Spleen (tissue), 11 donors: ENCODE measurements around the gene OR6N1. TPM values are rescaled to one million over a fixed set of nuclear protein-coding genes. Genes with fewer than 3 reads are reported as not detected.

Source experiments
- DNase-seq: peaks from one replicate; pipeline ENCODE4 v3.0.0-alpha.2; 2020
- H3K27ac ChIP-seq, 8 donors: fragments of 200-600 bp; sonication (generic) in 7 of 8; 1 replicate in 4 of 8; 2 replicates in 4 of 8; pipeline versions ENCODE4 v1.5.0 to v1.8.0; 2016 to 2021; ENCODE audit warnings: inconsistent platforms in 4 of 8, mild to moderate bottlenecking in 4 of 8, moderate library complexity in 1 of 8
- H3K27me3 ChIP-seq, 7 donors: fragments of 200-600 bp; sonication (generic) in 6 of 7; replicated peaks in 1 of 7; 1 replicate in 4 of 7; 2 replicates in 3 of 7; pipeline versions ENCODE4 v1.5.0 to v1.8.0; 2016 to 2021; ENCODE audit warnings: inconsistent platforms in 3 of 7, mild to moderate bottlenecking in 1 of 7
- H3K36me3 ChIP-seq, 6 donors: fragments of 200-600 bp; sonication (generic) in 5 of 6; 1 replicate in 4 of 6; 2 replicates in 2 of 6; pipeline versions ENCODE4 v1.5.0 to v1.8.0; 2016 to 2021; ENCODE audit warnings: inconsistent platforms in 2 of 6
- H3K4me1 ChIP-seq, 6 donors: fragments of 200-600 bp; sonication (generic) in 5 of 6; 1 replicate in 3 of 6; 2 replicates in 3 of 6; pipeline versions ENCODE4 v1.5.0 to v1.8.0; 2016 to 2021; ENCODE audit warnings: inconsistent platforms in 3 of 6
- H3K4me3 ChIP-seq, 8 donors: fragments of 200-600 bp; sonication (generic) in 7 of 8; 1 replicate in 4 of 8; 2 replicates in 4 of 8; pipeline versions ENCODE4 v1.5.0 to v1.8.0; 2016 to 2021; ENCODE audit warnings: inconsistent platforms in 4 of 8, mild to moderate bottlenecking in 4 of 8, moderate library complexity in 2 of 8
- H3K9me3 ChIP-seq, 8 donors: fragments of 200-600 bp; sonication (generic) in 7 of 8; 1 replicate in 4 of 8; 2 replicates in 4 of 8; pipeline versions ENCODE4 v1.5.0 to v1.8.0; 2016 to 2021; ENCODE audit warnings: inconsistent platforms in 4 of 8
- CTCF ChIP-seq, 11 experiments: fragments of 200-600 bp in 7 of 11; fragments of 450-650 bp in 4 of 11; sonication (generic) in 4 of 11; IDR thresholded peaks in 8 of 11; conservative IDR thresholded peaks in 3 of 11; 1 replicate in 7 of 11; 2 replicates in 4 of 11; pipeline versions ENCODE4 v1.4.0 to v1.8.0; 2016 to 2021; ENCODE audit warnings: antibody characterized with exemption in 11 of 11, inconsistent platforms in 4 of 11, mild to moderate bottlenecking in 1 of 11
- POLR2A ChIP-seq, 3 donors: fragments of 450-650 bp; IDR thresholded peaks; one replicate each; pipeline ENCODE4 v1.5.1; 2017; ENCODE audit warnings: antibody characterized with exemption in 3 of 3, mild to moderate bottlenecking in 1 of 3
- POLR2AphosphoS5 ChIP-seq, 3 donors: sonication (generic); formaldehyde crosslinking; IDR thresholded peaks; one replicate each; pipeline ENCODE4 v1.5.1; 2017; ENCODE audit warnings: antibody characterized with exemption in 3 of 3
- WGBS, 5 donors: extraction: QIAGEN DNeasy Blood & Tissue Kit in 3 of 5; methylation state at CpG; one replicate each; pipeline versions ENCODE4 v1.1.5 to v1.1.7; 2013 to 2018; 5-methylcytosine and 5-hydroxymethylcytosine counted together
- intact Hi-C: fragments of 100-400 bp; cut with DNase I; formaldehyde crosslinking; loops from one replicate; pipeline ENCODE4 v1.15.0; 2023; ENCODE audit warnings: low total_unique reads
- polyA plus RNA-seq, 3 donors: library from polyadenylated mRNA; stranded (reverse); fragments of 200-250 nt; gene quantifications; one replicate each; pipeline ENCODE4 v1.2.1, GENCODE V29; 2013
- total RNA-seq, 7 donors: library from RNA; depleted of rRNA in 3 of 7; stranded (reverse); fragments of >200 nt in 3 of 7; fragmentation: NEBNext Ultra II Directional in 4 of 7; extraction: Animal tissue kit (Norgen Biotek cat#: 25700) in 4 of 7; gene quantifications; one replicate each; pipeline versions ENCODE4 v1.1.0 to v1.2.1, GENCODE V29; 2016 to 2021
- donor health status: healthy with polysubstance abuse.
- donor health status: DM: no; HTN: no; CAD: no; lungs with moderate emphysema.
- donor health status: DM: no; HTN: no; CAD: no.
- donor health status: Bipolar disorder and iron deficiency.
- donor health status: healthy.
- donor health status: DM: no; HTN: no; CAD: no.
- donor health status: DM: yes; HTN: yes; CAD: no.

The OR6N1 gene
- total and polyA plus RNA-seq, 10 donors = 0.10 to 0.84 (median 0.77) TPM; not detected in 7

GRCh38 chr1:158818975-158819431 is 47.0 kb upstream of the OR6N1 start:
- Histone ChIP-seq H3K4me1 (peaks cover 5 to 40% (median 23%) of the 10 kb centered on the region in 6 donors), H3K36me3 (no peaks in the 10 kb centered on the region), H3K9me3 (no peaks in the 10 kb centered on the region), H3K4me3 (peak overlapping the region in 1 of 8 donors; percentile 26), H3K27ac (peak overlapping the region; percentile 4 to 89 (median 79)), H3K27me3 (no peaks in the 10 kb centered on the region)
- DNase-seq = no peak
- intact Hi-C loops = no loop called here
- 65 to 92% (median 80%) methylated on average over 1 of the region's 1 CpG for WGBS, 5 donors
- TF ChIP-seq POLR2A (IDR thresholded peaks at IDR 0.05) (no peak), POLR2AphosphoS5 (IDR thresholded peaks at IDR 0.05) (no peak), CTCF (IDR thresholded peaks at IDR 0.05 in 8 of 11, conservative IDR thresholded peaks at IDR 0.05 in 3 of 11) (no peak)

DNA sequence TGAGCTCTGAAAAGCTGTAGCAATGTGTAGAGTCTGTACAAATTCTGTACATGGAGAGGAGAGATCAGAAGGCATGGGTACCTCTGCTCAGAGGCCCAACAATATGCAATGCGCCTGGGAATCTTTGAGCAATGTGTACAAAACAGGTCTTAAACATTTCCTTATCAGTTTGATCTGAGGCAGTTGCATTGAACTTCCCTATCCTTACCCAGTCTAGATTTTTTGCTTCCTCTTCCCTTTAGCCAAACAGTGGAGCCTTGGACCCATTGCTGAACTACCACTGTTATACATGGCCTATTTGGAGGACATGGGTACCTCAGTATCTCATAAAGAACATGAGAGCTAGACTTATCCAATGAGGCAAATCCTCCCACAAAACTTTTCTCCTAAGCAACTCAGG is 46.6 kb upstream of the OR6N1 start:
- Histone ChIP-seq H3K27ac (peak overlapping the region in 7 of 8 donors; percentile 73 to 89 (median 79)), H3K9me3 (no peaks in the 10 kb centered on the region), H3K4me3 (peak overlapping the region in 1 of 8 donors; percentile 26), H3K27me3 (no peaks in the 10 kb centered on the region), H3K36me3 (no peaks in the 10 kb centered on the region), H3K4me1 (peaks cover 5 to 43% (median 23%) of the 10 kb centered on the region in 6 donors)
- intact Hi-C loops = no loop called here
- TF ChIP-seq POLR2AphosphoS5 (IDR thresholded peaks at IDR 0.05) = no peak
- TF ChIP-seq CTCF (IDR thresholded peaks at IDR 0.05 in 8 of 11, conservative IDR thresholded peaks at IDR 0.05 in 3 of 11) = no peak
- no peak for TF ChIP-seq POLR2A (IDR thresholded peaks at IDR 0.05)
- DNase-seq = no peak
- WGBS, 5 donors = 43 to 83% (median 70%) methylated on average over 1 of the region's 1 CpG

DNA sequence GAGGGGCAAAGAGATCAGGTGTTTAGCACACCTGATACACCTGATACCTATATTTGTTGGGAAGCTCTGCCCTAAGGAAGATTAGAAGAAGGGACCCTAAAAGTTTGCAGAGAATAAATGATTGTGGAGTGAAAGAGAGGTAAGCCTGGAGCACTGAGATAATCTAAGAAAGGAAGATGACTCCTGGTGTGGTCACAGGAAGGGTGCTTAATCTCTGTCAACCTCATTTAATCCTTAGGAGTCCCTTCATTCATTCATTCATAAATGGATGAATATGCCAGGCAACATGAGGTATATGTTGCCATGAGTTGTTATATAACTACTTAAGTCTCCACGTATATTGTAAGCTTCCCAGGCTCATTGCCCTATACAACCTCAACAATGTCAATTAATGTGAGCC is 43.0 kb upstream of the OR6N1 start:
- Histone ChIP-seq H3K27ac (peak overlapping the region in 2 of 8 donors; percentile 80 to 87), H3K4me1 (peaks cover 5 to 66% (median 22%) of the 10 kb centered on the region in 6 donors), H3K36me3 (no peaks in the 10 kb centered on the region), H3K9me3 (no peaks in the 10 kb centered on the region), H3K27me3 (no peaks in the 10 kb centered on the region), H3K4me3 (no peak overlapping the region)
- intact Hi-C loops = no loop called here
- TF ChIP-seq POLR2A (IDR thresholded peaks at IDR 0.05) (no peak), CTCF (IDR thresholded peaks at IDR 0.05 in 8 of 11, conservative IDR thresholded peaks at IDR 0.05 in 3 of 11) (no peak), POLR2AphosphoS5 (IDR thresholded peaks at IDR 0.05) (no peak)
- WGBS, 5 donors = 0 to 98% (median 44%) methylated on average over 1 of the region's 1 CpG
- no peak for DNase-seq

DNA sequence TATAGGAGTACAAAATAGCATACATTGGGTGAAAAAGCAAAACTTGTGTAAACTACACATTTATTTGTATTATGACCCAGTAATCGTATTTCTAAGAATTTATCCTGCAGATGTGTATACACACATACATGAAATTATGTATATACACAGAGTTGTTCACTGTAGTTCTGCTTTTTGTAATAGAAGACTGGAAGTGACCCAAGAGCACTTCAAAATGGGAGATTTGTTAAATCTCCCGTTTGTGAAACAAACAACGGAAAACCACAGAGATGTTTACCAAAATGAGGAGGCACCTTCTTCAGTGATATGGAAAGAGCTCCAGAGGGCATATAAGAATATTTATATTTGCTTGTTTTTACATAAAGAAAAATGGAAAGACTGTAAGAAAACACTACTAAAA is 41.2 kb upstream of the OR6N1 start:
- Histone ChIP-seq H3K27ac (peak overlapping the region in 6 of 8 donors; percentile 42 to 87 (median 74)), H3K4me3 (no peak overlapping the region), H3K36me3 (no peaks in the 10 kb centered on the region), H3K27me3 (no peaks in the 10 kb centered on the region), H3K9me3 (no peaks in the 10 kb centered on the region), H3K4me1 (peaks cover 0 to 65% (median 5%) of the 10 kb centered on the region in 6 donors)
- TF ChIP-seq POLR2A (IDR thresholded peaks at IDR 0.05) = no peak
- no peak for TF ChIP-seq POLR2AphosphoS5 (IDR thresholded peaks at IDR 0.05)
- no peak for TF ChIP-seq CTCF (IDR thresholded peaks at IDR 0.05 in 8 of 11, conservative IDR thresholded peaks at IDR 0.05 in 3 of 11)
- DNase-seq = no peak
- 30 to 44% (median 35%) methylated on average over 3 of the region's 3 CpGs for WGBS, 5 donors
- intact Hi-C loops = no loop called here
